ENCODE data around the gene NKD1.

NKD1 gene

GRCh38 chr16:50616386-50616785 is 68.2 kb downstream of the NKD1 start:
- no peak for DNase-seq

DNA sequence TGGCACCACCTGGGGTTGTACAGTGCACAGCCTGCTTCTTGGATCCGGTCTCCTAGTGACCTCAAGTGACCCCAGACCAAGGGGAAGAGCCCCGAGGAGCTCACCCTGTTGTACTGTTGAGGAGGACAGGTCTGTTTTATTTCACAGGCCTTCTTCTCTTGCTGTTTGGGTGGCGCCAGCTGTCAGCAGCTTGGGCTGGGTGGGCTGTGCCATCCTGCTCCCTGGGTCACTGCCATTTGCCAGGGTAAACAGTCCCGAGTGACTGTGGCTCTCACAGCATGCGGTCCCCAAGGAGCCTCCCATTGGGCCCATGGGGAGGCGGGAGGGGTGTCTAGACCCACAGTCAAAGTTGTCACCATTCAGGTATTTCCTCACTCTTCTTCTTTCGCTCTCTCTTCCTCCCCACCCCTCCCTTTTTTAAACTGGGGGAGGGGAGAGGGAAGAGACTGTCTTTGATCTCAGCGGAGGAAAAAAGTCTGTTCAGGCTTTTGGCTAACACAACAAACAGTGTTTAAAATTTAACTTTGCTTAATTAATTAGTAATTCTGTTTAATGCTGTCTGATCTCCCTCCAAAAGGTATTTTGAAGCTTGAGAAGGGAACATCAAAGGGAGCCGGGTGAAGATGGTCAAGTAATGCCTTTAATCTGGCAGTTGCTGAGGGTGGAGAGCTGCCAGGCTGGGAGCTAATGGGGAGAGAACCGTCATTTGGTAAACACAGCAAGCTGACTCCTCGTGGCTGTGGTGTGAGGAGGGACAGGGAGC is 68.9 kb downstream of the NKD1 start:
- no peak for DNase-seq

DNA sequence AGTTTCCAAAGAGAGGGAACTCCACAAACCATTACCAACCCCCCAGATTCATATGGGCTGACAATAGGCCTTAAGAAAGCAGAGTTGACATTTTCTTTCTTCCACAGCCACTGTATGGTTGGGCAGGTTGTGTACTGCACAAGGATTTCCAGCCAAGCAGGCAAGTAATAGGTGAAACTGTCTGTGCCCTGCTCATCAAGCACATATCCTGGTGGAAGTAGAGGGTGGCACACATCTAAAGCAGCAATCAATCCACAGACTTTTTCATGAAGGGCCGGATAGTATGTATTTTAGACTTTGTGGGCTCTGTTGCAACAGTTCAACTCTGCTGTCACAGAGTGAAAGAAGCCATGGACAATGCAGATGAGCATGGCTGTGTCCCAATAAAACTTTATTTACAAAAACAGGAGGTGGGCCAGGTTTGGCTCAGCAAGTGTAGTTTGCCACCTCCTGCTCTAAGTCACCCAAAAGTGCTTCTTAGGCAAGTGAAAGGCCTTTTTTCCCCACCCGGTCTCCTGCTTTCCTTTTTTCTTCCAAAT is 69.5 kb downstream of the NKD1 start:
- no peak for DNase-seq

GRCh38 chr16:50618238-50618918 is 70.2 kb downstream of the NKD1 start:
- no peak for DNase-seq

GRCh38 chr16:50619702-50620491 is 71.7 kb downstream of the NKD1 start:
- no peak for DNase-seq

DNA sequence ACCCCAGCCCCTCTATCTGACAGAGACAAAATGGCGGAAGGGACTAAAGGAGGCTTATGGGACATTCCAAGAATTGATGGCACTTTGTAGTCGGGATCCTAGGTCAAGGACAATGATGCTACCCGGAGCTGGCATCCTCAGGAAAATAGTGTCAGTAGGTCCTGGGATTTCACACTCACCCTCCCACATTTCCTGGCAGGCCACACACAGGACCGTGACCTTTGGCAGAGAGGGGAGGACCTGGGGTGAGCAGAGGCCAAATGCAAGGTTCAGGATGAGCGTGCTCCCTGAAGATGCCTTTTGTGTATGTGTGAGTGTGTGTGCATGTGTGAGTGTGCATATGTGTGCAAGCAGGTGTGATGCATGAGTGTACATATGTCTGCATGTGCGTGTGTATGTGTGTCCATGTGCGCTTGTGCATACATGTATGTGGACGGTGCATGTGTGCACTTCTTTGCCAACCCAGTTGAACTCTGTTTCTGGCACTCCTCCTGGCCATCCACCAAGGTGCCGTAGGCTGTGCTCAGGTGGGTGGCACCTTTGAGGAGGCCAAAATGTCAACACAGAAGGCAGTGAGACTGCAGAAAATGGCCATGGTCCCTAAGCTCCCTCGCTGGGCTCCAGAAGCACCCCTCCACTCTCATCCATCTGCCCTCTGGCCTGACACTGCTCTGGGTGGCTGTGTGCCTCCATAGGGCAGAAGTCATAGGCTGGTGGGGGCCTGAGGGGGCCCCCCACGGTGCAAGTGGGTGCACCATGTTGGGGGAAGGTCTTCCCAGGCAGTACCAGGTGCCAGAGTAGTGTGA is 72.7 kb downstream of the NKD1 start:
- no peak for DNase-seq

DNA sequence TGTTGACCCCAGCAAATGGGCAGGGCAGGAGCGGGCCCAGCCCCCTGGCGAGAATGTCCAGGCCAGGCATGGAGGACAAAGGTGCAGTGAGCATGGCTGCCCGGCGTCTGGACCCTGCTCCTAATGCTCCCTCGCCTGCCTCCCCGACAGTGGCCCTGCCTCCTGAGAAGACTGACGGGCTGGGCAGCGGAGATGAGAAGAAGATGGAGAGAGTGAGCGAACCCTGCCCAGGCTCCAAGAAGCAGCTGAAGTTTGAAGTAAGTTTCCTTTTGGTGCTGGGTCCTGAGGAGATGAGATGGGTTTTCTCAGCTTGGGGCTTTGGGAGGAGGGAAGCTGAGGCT is 73.2 kb downstream of the NKD1 start:
- no peak for DNase-seq

GRCh38 chr16:50622029-50622428 is 73.8 kb downstream of the NKD1 start:
- no peak for DNase-seq

DNA sequence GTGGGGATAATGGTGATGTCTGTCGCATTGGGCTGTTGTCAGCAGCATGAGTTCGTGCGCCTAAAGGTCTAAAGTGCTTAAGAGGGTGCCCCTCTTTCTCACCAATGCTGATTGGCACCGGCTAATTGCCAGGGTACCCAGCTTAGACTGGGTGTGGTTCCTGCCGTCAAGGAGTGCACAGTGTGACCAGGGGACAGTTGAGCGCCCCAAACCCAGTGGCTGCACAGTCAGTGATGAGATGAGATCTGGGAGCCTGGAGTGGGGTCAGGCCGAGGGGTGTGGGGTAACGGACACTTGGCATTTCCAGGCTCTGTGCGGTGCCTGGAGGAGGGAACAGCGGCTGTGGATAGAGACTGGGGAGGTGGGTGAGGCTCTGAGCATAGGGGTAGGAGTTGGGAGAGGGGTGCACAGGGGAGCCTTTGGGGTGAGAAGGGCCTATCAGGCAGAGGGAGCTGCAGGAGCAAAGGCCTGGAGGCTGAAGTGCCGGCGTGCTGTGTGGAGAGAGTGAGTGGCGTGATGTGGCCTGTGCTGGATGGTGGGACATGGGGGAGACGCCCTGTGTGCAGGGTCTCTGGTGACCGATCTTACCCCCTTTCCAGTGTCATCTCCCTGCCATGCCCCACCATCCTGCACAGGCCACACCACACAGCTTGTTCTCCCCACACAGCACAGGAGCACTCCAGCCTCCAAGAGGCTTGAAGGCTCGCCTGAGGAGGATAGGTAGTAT is 74.6 kb downstream of the NKD1 start:
- no peak for DNase-seq

GRCh38 chr16:50624449-50624970 is 76.3 kb downstream of the NKD1 start:
- no peak for DNase-seq

DNA sequence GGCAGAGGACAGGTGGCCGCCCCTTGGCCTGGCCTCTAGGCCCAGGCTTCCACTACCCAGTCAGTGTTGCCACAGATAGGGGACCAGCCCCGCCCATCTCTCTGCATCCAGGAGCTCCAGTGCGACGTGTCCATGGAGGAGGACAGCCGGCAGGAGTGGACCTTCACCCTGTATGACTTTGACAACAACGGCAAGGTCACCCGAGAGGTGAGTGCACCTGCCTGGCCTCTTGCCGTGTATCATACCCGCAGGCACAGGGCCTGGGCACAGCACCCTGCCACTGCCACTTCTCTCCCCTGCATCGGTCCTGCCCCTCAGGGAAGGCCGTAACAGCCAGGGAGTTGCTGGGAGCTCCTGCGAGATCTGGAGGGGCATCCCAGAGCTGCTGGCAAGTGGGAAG is 77.2 kb downstream of the NKD1 start:
- DNase-seq: no peak

DNA sequence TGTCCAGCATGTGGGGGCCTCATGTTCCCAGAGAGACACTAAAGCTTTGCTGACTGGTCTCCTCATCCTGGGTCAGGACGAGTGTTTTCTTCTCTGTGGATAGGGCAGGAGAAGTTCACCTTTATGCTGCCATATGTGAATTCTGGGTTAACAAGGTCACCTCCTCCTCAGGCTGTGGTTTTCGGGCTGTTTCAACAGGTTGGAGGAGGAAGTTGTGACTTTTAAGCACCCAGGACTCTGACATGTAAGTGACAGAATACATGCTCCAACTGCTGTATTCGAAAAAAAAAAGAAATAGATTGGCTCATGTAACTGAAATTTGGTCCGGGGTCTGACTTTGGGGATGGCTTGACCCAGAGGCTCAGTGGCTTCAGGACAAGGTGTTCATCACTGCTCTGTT is 78.7 kb downstream of the NKD1 start:
- no peak for DNase-seq

- DNase-seq: no peak
Measured at GRCh38 chr16:50627419-50627818, 79.2 kb downstream of the NKD1 start.

DNA sequence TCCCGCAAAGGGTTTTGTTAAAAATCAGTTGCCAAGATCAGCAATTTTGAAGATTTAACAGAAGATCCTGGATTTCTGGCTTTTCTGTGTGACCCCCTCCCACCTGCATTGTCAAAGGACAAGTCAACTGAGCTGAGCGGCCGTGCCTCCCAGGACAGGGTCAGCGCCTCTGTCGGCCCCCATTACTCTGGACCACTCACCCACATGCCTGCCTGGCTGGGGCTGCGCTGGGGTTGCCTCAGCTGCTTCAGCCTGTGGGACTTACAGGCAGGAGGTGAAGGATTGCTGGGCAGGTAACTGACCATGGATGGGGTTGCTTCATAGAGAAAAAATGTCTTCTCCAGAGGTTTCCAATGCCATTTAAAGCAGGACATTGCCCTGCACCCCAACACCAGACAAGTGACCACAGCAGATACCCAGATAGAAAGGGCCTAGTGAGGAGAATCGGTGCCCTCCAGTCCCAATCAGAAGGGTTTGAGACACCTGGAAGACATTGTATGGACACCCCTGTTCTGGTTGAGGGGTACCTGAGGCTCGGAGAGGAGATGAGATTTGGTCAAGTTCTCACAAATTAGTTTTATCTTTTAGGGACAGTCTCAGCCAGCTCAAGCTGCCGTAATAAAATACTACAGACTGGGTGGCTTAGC is 80.1 kb downstream of the NKD1 start:
- no peak for DNase-seq

DNA sequence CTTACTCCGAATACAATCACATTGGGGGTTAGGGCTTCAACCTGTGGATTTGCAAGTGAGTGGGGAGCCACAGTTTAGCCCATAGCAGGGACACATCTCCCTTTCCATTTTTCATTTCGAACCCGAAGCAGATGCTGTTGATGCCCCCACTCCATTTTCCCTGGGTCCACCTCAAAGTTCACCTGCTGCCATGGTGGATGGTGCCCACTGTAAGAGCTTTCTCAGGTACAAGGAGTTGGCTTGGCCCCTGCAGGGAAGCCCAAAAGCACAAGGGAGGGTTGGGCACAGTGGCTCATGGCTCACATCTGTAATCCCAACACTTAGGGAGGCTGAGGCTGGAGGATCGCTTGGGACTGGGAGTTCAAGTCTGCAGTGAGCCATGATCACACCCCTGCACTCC is 81.1 kb downstream of the NKD1 start:
- no peak for DNase-seq

GRCh38 chr16:50630394-50631020 is 82.3 kb downstream of the NKD1 start:
- no peak for DNase-seq

GRCh38 chr16:50631249-50631984 is 83.2 kb downstream of the NKD1 start:
- no peak for DNase-seq

DNA sequence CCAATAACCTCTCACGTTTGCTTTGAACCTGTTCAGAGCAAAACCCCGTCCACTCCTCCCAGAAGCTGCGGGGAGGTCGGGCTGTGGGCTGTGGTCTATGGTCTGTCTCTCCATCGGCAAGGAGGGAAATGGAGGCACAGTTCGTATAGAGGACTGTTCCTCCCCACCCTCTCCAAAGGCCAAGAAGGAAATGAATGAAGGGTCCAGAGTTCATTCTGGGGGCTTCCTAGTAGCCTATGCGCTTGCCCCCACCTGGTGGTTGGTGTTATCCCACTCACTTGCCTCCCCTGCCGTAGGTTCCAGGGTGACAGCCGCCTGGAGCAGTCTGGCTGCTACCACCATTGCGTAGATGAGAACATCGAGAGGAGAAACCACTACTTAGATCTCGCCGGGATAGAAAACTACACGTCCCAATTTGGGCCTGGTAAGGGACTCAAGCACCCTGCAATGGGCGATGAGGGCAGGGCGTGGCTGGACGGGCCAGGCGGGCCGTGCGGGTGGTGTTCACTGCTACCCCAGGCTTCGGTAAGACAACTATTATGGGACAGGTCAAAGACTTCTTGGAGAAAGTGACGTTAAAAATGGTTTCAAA is 83.9 kb downstream of the NKD1 start:
- DNase-seq: no peak

DNA sequence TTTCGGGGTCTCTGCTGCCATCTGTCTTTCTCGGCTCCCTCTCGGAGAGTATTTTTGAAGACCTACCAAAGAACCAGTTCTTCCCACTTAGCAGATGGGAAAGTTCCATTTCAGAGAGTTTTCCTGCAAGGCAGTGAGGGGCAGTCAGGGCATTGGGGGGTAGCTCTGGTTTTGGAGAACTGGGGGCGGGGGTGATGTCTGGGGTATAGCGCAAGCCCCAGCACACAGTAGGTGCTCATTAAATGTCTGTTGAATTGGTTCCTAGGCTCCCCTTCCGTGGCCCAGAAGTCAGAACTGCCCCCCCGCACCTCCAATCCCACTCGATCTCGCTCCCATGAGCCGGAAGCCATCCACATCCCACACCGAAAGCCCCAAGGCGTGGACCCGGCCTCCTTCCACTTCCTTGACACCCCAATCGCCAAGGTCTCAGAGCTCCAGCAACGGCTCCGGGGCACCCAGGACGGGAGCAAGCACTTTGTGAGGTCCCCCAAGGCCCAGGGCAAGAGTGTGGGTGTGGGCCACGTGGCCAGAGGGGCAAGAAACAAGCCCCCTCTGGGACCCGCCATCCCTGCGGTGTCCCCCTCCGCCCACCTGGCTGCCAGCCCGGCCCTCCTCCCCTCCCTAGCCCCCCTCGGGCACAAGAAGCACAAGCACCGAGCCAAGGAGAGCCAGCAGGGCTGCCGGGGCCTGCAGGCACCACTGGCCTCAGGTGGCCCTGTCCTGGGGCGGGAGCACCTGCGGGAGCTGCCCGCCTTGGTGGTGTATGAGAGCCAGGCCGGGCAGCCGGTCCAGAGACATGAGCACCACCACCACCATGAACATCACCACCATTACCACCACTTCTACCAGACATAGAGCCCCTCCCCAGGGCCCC is 85.0 kb downstream of the NKD1 start:
- no peak for DNase-seq
